Measurements from ENCODE around the gene TADA3.
A peak's percentile ranks its signal among the peaks of the same experiment; 100 is the strongest.

Gene TADA3, protein sequence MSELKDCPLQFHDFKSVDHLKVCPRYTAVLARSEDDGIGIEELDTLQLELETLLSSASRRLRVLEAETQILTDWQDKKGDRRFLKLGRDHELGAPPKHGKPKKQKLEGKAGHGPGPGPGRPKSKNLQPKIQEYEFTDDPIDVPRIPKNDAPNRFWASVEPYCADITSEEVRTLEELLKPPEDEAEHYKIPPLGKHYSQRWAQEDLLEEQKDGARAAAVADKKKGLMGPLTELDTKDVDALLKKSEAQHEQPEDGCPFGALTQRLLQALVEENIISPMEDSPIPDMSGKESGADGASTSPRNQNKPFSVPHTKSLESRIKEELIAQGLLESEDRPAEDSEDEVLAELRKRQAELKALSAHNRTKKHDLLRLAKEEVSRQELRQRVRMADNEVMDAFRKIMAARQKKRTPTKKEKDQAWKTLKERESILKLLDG

DNA sequence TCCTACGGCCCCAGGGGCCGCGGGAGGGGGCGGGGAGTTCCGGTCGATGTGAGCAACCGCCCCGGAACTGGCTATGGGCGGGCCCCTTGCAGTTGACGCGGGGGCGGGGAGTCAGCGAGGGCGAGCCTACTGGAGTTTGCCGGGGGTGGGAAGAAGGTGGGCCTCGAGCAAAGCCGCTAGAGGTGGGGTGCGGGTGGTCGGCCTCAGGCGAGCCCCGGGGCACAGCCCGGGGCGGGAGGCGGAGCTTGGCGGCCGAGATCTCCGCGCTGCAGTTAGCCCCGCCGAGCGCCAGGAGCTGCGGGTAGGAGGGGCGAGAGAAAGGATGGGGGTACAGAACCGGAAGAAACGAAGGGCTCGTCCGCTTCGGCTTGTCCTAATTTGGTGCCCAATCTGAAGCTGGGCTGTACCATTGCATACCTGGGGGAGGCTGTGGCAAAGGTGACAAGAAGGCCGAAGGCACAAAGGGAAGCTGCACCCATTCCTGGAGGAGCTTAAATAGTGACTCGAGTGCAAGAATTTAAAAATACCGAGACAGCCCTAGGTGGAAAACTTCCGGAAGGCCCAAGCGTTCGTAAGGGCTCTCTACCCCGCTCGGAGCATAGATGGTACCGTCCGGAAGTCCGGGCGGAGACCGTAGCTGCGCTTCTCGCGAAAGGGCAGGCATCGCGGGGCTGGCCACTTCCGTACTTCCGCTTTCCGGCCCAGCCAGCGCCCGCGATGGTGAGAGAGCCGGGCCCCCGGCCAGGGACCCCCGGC lies at the start of gene TADA3, which contains the start of gene ARPC4:
TADA3 (minus strand) TSS at position 69 of the 756 bp plus-strand sequence. CDS start 1,007 bp downstream, outside the sequence.
ARPC4 (plus strand) TSS at position 678 of the 756 bp plus-strand sequence; CDS start at position 718, 40 bp downstream.
- TF ChIP-seq, protein P1, sequence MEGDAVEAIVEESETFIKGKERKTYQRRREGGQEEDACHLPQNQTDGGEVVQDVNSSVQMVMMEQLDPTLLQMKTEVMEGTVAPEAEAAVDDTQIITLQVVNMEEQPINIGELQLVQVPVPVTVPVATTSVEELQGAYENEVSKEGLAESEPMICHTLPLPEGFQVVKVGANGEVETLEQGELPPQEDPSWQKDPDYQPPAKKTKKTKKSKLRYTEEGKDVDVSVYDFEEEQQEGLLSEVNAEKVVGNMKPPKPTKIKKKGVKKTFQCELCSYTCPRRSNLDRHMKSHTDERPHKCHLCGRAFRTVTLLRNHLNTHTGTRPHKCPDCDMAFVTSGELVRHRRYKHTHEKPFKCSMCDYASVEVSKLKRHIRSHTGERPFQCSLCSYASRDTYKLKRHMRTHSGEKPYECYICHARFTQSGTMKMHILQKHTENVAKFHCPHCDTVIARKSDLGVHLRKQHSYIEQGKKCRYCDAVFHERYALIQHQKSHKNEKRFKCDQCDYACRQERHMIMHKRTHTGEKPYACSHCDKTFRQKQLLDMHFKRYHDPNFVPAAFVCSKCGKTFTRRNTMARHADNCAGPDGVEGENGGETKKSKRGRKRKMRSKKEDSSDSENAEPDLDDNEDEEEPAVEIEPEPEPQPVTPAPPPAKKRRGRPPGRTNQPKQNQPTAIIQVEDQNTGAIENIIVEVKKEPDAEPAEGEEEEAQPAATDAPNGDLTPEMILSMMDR (conservative IDR thresholded peaks at IDR 0.05; ENCODE audit: low read depth, low read length), result no peak
- peak; percentile 98 for DNase-seq (ENCODE audit: low read depth)
- peak within 1 kb of the TSS; percentile 83 for H3K4me3 ChIP-seq (ENCODE audit: low read depth, low read length)

GRCh38 chr3:9841015-9841414 lies 48.7 kb upstream of the TADA3 start:
- no peak for DNase-seq (ENCODE audit: low read depth)
- TF ChIP-seq, protein P1 (conservative IDR thresholded peaks at IDR 0.05; ENCODE audit: low read depth, low read length), result no peak

DNA sequence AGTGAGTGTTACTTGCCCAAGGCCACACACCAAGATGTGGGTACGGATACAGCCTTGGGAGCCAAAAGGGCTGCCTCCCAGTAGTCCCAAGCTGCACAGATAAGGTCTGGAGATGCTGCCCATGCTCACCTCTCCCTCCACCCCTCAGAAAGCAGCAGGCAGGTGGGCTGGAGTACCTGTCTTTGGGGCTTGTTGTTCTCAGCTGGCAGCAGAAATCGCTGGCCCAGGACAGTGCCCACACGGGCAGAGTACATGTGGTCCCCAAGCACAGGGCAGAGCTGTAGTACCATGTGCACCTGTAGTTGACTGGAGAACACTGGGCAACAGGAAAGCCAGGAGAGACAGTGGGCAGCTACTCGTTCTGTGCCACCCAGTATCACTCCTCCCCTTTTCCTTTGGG lies 46.6 kb upstream of the TADA3 start:
- DNase-seq (ENCODE audit: low read depth), result no peak
- TF ChIP-seq, protein P1 (conservative IDR thresholded peaks at IDR 0.05; ENCODE audit: low read depth, low read length), result no peak
- no peak overlapping the region for H3K4me3 ChIP-seq (ENCODE audit: low read depth, low read length)

More at GRCh38 chr3:9841015-9841414, 48.7 kb upstream of the TADA3 start:
- H3K4me3 ChIP-seq (ENCODE audit: low read depth, low read length), result no peak overlapping the region

DNA sequence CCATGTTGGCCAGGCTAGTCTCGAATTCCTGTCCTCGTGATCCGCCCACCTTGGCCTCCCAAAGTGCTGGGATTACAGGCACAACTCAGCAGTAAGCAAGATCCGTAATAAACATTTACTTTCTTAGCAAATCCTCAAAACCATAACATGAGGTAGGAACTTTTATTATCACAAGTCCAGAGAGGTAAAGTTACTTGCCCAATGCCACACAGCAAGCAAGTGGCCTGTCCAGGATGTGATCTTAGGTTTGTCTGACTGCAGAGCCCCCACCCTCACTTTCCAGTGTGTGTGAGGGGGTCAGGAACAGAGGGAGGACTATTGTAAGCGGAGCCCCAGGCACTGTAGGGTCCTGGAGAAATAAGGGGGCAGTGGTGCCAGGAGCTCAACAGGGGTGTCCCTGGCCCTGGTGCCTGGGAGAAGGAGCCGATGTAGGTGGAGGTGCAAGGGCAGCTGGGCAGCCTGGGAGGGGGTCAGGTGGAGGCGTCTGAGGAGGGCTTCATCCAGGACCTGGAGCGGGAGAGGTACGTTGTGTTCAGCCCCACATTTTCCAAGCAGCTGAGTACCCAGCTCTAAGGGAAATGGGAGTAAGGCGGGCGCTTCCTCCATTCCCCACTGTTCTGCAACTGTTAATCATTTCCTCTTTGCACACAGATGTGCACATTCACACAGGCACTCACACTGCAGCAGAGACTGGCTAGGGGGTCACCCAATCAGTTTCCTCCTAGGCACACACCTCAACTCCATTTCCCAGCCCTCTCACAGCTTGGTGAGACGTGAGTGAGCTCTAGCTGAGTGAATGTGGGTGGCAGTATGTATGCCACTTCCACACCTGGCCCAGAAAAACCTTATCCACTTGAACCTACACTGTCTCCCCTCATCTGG lies 45.7 kb upstream of the TADA3 start:
- H3K4me3 ChIP-seq (ENCODE audit: low read depth, low read length), result no peak overlapping the region
- TF ChIP-seq, protein P1 (conservative IDR thresholded peaks at IDR 0.05; ENCODE audit: low read depth, low read length), result no peak
- no peak for DNase-seq (ENCODE audit: low read depth)

DNA sequence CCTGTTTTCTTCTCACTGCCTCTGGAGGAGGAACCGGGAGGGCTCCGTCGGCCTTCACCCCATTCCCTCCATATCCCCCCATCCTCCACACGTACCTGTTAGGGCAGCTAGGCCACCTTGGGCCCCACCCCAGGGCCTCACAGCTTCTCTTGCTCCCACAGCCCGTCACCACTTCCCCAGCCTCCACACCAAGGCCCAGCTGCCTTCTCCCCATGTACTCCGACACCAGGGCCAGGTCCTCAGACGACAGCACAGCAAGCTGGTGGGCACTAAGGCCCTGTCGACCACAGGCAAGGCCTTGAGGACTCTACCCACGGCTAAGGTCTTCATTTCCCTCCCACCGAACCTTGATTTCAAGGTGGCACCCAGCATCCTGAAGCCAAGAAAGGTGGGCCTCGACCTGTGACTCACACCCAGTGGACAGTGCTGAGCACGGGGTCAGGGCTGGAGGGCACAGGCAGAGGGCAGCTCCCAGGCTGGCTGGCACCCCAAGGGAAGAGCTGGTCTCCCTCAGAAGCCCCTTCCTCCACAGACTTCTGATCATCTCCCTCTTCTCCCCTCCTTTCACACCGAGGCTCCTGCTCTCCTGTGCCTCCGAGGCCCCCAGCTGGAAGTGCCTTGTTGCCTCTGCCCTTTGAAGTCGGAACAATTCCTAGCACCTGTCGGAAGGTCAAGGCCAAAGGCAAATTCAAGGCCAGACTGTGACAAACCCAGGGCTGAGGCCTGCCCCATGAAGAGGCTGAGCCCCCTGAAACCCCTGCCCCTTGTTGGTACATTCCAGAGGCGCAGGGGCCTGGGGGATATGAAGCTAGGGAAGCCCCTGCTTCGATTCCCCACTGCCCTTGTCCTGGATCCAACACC lies 42.5 kb upstream of the TADA3 start:
- DNase-seq (ENCODE audit: low read depth), result no peak
- TF ChIP-seq, protein P1 (conservative IDR thresholded peaks at IDR 0.05; ENCODE audit: low read depth, low read length), result no peak
- H3K4me3 ChIP-seq (ENCODE audit: low read depth, low read length), result no peak overlapping the region

DNA sequence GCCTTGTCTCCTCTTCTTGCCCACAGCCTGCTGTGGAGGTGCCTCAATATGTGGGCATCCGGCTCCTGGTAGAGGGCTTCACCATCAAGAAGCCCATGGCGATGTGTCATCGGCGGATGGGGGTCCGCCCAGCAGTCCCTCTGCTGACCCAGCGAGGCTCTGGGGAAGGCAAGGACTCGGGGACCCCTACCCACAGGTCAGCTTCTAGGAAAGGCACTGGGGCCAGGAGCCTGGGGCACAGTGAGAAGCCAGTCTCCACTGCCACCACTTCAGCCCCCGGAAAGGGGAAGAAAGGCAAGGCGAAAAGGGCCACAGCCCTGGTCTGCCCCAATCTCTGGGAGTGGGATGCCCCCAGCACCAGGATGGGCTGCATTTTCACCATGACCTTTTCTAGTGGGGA lies 40.8 kb upstream of the TADA3 start:
- TF ChIP-seq, protein P1 (conservative IDR thresholded peaks at IDR 0.05; ENCODE audit: low read depth, low read length), result no peak
- no peak for DNase-seq (ENCODE audit: low read depth)
- no peak overlapping the region for H3K4me3 ChIP-seq (ENCODE audit: low read depth, low read length)

Measured in choroid plexus epithelial cell (primary cell).